Skin epidermis (tissue), 12 donors: ENCODE measurements around the gene UBE3B.

ENCODE experiments used
- H3K27ac ChIP-seq, 21 experiments: fragments of 200-600 bp; sonication (generic) in 11 of 21; one replicate each; pipeline ENCODE4 v1.5.0; 2020; ENCODE audit warnings: mild to moderate bottlenecking in 3 of 21, inconsistent platforms in 2 of 21, moderate library complexity in 2 of 21
- H3K4me3 ChIP-seq, 7 experiments: fragments of 200-600 bp; sonication (generic) in 2 of 7; one replicate each; pipeline ENCODE4 v1.5.0; 2020; ENCODE audit warnings: inconsistent platforms in 2 of 7, mild to moderate bottlenecking in 2 of 7, moderate library complexity in 1 of 7

Gene UBE3B

DNA sequence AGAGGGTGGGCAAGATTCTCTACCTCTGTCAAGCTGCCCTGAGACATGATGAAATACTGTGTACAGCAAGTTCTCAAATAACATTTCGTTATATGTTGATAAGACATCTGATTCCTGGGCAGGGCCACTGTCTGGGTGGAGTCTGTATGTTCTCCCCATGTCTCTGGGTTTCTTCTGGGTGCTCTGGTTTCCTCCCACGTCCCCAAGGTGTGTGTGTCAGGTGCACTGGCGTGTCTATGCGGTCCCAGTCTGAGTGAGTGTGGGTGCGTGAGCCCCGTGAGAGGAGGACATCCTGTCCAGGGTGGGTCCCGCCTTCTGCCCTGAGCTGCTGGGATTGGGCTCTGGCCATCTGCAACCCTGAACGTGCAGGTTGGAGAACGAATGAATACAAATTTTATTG, 30.0 kb upstream of the UBE3B start:
- no peak overlapping the region for H3K4me3 ChIP-seq
- H3K27ac ChIP-seq, result no peak overlapping the region

- Histone ChIP-seq H3K27ac (peak overlapping the region in 1 of 21 experiments; percentile 5), H3K4me3 (no peak overlapping the region)
These were observed 29.2 kb upstream of the UBE3B start for GRCh38 chr12:109448272-109448671.

- H3K27ac ChIP-seq, result peak overlapping the region in 1 of 21 experiments; percentile 13
- H3K4me3 ChIP-seq, result no peak overlapping the region
These were observed 28.6 kb upstream of the UBE3B start for GRCh38 chr12:109448707-109449390.

DNA sequence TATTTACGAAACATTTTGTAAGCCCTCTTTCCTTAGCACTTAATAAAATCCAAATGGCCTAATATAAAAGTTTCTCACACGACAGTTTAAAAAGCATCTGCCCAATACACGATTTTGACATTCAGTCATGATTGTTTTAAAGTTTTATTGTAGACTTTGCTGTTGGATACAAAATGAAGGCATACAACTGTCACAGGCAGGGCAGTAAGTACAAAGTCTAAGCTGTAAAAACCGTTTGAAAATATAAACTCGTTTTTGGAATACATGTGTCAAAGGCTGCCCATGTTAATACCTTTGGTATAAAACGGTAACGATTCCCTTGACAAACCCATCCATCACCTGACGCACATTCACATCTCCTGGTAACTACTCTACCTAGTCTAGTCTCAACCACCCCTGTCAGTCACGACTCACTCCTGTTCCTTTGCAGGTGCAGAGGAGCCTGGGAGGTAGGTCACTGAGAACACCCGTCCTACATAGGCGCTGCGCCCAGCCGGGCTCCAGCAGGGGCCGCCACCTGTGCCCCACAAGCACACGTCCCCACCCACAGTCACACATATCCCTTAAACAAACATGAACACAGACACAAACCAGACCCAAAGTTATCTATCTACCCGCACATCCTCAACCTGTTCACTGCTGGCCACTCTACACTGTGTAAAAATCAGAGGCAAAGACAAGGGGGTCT, 27.4 kb upstream of the UBE3B start:
- H3K27ac ChIP-seq, result peak overlapping the region in 2 of 21 experiments; percentile 3 to 37

GRCh38 chr12:109450980-109451379, 26.5 kb upstream of the UBE3B start:
- peak overlapping the region in 1 of 21 experiments; percentile 3 for H3K27ac ChIP-seq

More for the DNA sequence above, 27.4 kb upstream of the UBE3B start:
- no peak overlapping the region for H3K4me3 ChIP-seq

GRCh38 chr12:109451400-109451799, 26.0 kb upstream of the UBE3B start:
- H3K4me3 ChIP-seq, result no peak overlapping the region
- H3K27ac ChIP-seq, result no peak overlapping the region

More at GRCh38 chr12:109450980-109451379, 26.5 kb upstream of the UBE3B start:
- H3K4me3 ChIP-seq, result no peak overlapping the region

GRCh38 chr12:109452489-109452888, 24.9 kb upstream of the UBE3B start:
- H3K4me3 ChIP-seq, result no peak overlapping the region
- H3K27ac ChIP-seq, result peak overlapping the region in 2 of 21 experiments; percentile 20 to 26

DNA sequence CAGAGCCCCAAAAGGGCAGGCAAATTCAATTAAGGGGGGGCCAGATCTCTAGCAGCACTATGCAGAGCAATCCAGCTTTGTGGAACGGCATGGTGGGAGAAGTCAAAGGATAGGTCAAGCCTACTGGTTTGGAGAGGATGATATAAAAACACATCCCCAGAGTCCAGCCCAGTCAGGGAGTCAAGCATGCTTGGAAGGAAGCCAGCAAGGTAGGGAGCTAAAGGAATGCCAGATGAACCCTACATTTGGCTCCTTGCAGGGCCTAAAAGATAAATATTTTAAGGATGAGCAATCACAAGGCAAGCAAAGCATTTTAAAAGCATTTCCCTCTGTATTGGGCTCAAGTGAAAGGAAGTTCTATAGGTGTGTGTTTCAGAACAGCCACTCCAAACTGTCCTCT, 21.7 kb upstream of the UBE3B start:
- no peak overlapping the region for H3K27ac ChIP-seq

GRCh38 chr12:109458086-109458485, 19.3 kb upstream of the UBE3B start:
- Histone ChIP-seq H3K27ac (peak overlapping the region in 18 of 21 experiments; percentile 7 to 93 (median 58)), H3K4me3 (no peak overlapping the region)

More for the DNA sequence above, 21.7 kb upstream of the UBE3B start:
- H3K4me3 ChIP-seq, result no peak overlapping the region

DNA sequence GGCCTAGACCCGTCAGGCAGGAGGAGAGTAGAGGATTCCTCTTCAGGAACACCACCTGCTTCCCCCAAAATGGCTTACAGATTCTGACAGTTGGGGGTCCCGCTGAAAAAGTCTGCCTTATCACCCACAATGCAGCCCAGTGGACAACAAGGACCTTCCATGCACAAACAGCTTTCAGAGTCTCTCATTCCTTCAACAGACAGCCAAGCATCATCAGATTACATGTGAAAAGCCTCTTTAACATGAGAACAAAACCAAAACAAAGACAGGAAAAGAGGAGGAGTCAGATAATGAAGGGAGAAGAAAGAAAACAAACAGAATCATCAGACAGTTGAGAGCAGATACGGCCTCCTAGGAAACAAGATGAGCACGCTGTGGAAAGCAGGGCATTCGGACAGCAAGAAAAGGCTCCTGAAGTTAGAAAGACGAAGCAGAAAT, 18.6 kb upstream of the UBE3B start:
- no peak overlapping the region for H3K4me3 ChIP-seq
- H3K27ac ChIP-seq, result peak overlapping the region in 19 of 21 experiments; percentile 7 to 93 (median 61)

DNA sequence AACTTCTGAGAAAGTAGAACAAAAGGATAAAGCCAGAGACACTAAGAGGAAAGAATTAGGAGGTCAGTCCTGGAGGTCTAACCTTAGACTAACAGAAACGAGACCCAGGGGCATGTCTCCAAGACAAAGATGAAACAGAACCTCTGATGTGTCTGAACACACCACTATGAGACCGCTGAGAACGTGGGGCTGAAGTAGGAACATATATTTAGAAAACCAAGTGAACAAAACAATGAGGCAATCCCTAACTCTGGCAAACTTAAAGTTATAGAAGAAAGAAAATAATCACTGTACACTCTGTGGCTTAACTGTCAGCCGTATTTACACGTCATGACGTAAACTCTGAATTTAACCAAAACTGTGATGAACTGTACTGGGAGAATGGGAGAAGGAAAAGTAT, 18.2 kb upstream of the UBE3B start:
- Histone ChIP-seq H3K27ac (peak overlapping the region in 15 of 21 experiments; percentile 35 to 93 (median 66)), H3K4me3 (no peak overlapping the region)

- H3K4me3 ChIP-seq, result no peak overlapping the region
- H3K27ac ChIP-seq, result peak overlapping the region in 20 of 21 experiments; percentile 74 to 94 (median 87)
These were observed 16.9 kb upstream of the UBE3B start for GRCh38 chr12:109460538-109460937.

DNA sequence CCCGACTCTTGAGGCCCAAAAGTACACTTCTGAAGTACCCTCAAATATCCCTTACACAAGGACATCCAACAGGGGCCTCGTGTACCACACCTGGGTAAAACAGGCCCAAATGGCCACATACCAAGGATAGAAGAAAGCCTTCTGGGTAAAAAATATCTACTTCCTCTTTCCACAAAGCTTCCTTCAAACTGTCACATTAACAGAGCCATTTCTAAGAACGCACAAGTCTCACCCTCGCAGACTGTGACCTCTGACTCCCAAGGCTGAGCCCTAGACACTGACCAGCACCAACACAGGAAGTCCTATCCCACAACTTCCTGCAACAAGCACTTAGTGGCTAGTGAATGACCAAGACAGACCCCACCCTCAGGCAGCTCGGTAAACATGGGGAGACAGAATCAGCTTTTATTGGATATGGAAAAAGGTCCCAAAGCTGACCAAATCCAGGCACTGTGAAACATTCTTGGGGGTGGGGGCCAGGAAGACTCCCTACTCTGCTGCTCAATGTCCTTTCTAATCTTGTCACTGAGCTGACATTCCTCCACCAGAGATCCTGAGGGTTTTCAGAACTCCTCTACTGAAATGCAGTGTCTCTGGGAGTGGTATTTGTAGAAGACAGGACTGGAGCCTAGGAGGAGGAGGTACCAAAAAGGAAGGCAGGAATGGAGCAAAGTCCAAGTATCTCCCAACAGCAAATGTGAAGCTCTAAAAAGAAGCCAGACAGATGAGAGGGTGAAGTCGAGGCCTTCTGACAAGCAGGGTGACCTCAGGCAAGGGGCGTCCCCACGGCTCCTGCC, 16.2 kb upstream of the UBE3B start:
- Histone ChIP-seq H3K4me3 (no peak overlapping the region), H3K27ac (peak overlapping the region; percentile 35 to 94 (median 87))

GRCh38 chr12:109461846-109462756, 15.3 kb upstream of the UBE3B start:
- Histone ChIP-seq H3K27ac (peak overlapping the region; percentile 35 to 94 (median 87)), H3K4me3 (no peak overlapping the region)

DNA sequence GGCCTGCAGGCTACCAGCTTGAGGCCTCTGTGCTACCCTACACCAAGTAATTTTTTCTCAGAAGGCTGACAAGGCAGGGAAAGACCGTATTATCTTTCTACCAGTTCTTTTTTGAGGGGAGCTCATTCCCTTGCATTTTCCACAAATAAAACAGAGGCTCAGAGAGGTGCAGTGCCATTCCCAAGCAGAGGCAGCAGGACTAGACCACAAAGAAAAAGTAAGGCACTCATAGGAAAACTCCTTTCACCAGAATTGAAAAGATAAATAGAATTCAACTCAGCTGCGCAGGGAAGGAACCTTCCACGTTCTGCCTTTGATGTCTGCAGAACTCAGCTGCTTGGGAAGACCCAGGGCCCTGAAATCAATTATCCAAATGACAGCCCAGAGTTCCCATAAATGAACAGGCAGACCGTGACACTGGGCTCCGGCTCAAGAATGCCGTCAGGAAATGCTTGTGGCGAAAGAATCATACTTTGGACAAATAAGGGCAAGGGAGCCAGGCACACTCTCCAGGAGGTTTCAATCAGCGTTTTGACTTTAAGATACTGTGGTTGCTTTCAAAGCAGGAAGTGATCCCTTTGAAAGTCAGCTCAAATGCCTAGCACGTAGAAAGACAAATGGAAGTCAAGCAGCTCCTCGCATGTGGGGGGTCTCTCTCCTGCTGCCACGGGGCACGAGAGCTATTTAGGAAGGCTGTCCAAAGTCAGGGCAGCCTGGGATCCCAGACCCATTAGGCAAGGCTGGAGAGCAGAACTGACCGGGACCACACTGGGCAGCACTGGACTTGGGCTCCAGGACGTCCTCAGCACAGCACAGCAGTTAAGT, 14.4 kb upstream of the UBE3B start:
- Histone ChIP-seq H3K27ac (peak overlapping the region; percentile 40 to 94 (median 85)), H3K4me3 (peak overlapping the region in 1 of 7 experiments; percentile 6)

- peak overlapping the region in 1 of 7 experiments; percentile 6 for H3K4me3 ChIP-seq
- peak overlapping the region; percentile 40 to 94 (median 85) for H3K27ac ChIP-seq
These were observed 13.7 kb upstream of the UBE3B start for GRCh38 chr12:109463756-109464155.

DNA sequence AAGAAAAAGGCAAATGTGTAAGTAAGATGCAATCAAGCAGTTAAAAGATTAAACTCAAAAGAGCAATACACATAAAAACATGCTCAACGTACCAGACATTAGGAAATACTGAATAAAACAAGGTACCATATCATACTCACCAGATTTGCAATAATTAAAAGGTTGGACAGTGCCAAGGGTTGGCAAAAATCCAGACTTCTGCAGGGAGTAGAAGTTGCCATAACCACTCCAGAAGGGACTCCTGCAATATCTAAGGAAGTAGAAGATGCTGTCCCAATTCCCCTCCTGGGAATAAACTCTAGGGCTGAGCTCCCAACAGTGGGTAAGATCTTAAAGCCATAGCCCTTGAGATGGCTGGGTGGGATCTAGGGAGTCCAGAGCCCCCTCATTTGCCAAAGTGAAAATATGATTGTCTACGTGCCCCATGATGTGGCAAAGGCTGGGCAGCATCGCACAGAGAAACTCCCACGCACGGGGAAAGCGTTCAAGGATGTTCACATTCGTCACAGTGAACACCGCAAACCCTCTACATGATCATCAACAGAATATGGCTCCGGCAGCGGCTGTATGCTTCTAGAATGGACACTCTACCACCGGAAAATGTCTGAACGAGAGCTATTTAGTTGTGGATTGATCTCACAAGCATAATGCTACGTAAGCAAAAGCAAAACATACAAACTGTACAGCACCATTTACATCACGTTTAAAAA, 12.6 kb upstream of the UBE3B start:
- Histone ChIP-seq H3K27ac (peak overlapping the region in 13 of 21 experiments; percentile 21 to 94 (median 87)), H3K4me3 (no peak overlapping the region)

DNA sequence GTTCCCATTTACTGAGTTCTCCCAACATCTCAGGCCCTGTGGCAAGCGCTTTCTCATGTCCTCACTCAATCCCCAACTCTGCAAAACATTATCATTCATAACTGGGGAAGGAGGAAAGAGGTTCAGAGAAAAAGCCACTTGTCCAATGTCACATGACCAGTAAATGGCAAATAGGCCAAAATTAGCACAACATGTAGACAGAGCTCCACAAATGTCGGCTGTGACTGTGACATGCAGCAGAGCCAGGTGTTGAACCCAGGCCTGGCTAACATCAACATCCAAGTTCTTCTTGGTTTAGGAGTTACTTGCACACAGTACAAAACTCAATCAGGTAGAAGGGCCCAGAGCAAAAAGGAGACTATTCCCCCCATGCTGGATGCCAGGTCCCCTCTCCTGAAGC, 11.1 kb upstream of the UBE3B start:
- H3K4me3 ChIP-seq, result no peak overlapping the region
- H3K27ac ChIP-seq, result peak overlapping the region in 8 of 21 experiments; percentile 7 to 82 (median 64)
